HepG2 (cell line): ENCODE data around the gene HPS1. TPM values are rescaled to one million over a fixed set of nuclear protein-coding genes. Genes with fewer than 3 reads are reported as not detected.

Source experiments
- ATAC-seq: fragments of 200-7000 bp; cut with Tn5 transposase; 3 replicates; pipeline ENCODE4 v1.9.1; 2020; ENCODE audit warnings: mild to moderate bottlenecking, moderate library complexity
- BruUV-seq: library from RNA; stranded (reverse); fragments of 400-500 nt; replicated peaks from 2 replicates; lab custom pipeline; 2021; lab: Mats Ljungman, UMichigan
- CTCF ChIA-PET: fragments of 300-600 bp; formaldehyde crosslinking; extraction: SDS; loops from one replicate; lab custom pipeline; 2021; ENCODE audit warnings: low total read pairs, inconsistent platforms, low intra/inter-chr PET ratio; lab: Yijun Ruan, JAX
- POLR2A ChIA-PET: fragments of 350-600 bp; sonication (Branson Sonifier 250); formaldehyde crosslinking; loops from one replicate; lab custom pipeline; 2020; ENCODE audit warnings: antibody characterized with exemption, inconsistent platforms; lab: Yijun Ruan, JAX
- DNase-seq: peaks from one replicate; pipeline ENCODE4 v3.0.0-alpha.2; 2015; ENCODE audit warnings: low spot score
- FAIRE-seq: peaks from 3 replicates; lab custom pipeline; 2011; peaks lifted over from hg19 to GRCh38; lab: Jason Lieb, UNC
- H2AFZ ChIP-seq: one replicate; pipeline ENCODE4 v1.6.1; 2011; ENCODE audit warnings: low read length, inconsistent platforms
- H3K27ac ChIP-seq: fragments of 300-600 bp; 3 replicates; pipeline ENCODE4 v1.8.0; 2011; ENCODE audit warnings: mixed run types, mild to moderate bottlenecking, mixed read lengths, low read length, inconsistent platforms; ENCODE audit not compliant: insufficient read depth; ENCODE audit errors: extremely low read length
- H3K27me3 ChIP-seq, 2 experiments: fragments of 200-600 bp in 1 of 2; 2 replicates in 1 of 2; 3 replicates in 1 of 2; pipeline versions ENCODE4 v1.6.0 to v1.8.0; 2011; ENCODE audit warnings: low read length in 2 of 2, mild to moderate bottlenecking in 2 of 2, moderate library complexity in 2 of 2, inconsistent platforms in 1 of 2; ENCODE audit not compliant: insufficient read depth in 2 of 2, control insufficient read depth in 1 of 2
- H3K36me3 ChIP-seq, 2 experiments: fragments of 200-600 bp in 1 of 2; replicated peaks in 1 of 2; 2 replicates in 1 of 2; 3 replicates in 1 of 2; pipeline versions ENCODE4 v1.5.1 to v1.8.0; 2011; ENCODE audit warnings: low read length in 2 of 2, inconsistent platforms in 1 of 2; ENCODE audit not compliant: insufficient read depth in 2 of 2, control insufficient read depth in 1 of 2
- H3K4me1 ChIP-seq: 2 replicates; pipeline ENCODE4 v1.5.1; 2012; ENCODE audit warnings: low read length, inconsistent platforms; ENCODE audit not compliant: insufficient read depth
- H3K4me2 ChIP-seq: 2 replicates; pipeline ENCODE4 v1.6.0; 2011; ENCODE audit warnings: low read depth, low read length, inconsistent platforms
- H3K4me3 ChIP-seq, 3 experiments: fragments of 200-600 bp in 1 of 3; sonication (generic), shearing (Covaris generic) in 1 of 3; replicated peaks in 1 of 3; 2 replicates each; pipeline ENCODE4 v1.5.1; 2011 to 2016; ENCODE audit warnings: low read length in 3 of 3, inconsistent platforms in 2 of 3, low read depth in 2 of 3, mild to moderate bottlenecking in 2 of 3, control low read depth in 1 of 3, mixed read lengths in 1 of 3; ENCODE audit not compliant: insufficient read depth in 1 of 3
- H3K79me2 ChIP-seq: one replicate; pipeline ENCODE4 v1.6.1; 2011; ENCODE audit warnings: low read length, inconsistent platforms; ENCODE audit not compliant: insufficient read depth
- H3K9ac ChIP-seq: 2 replicates; pipeline ENCODE4 v1.6.0; 2011; ENCODE audit warnings: mild to moderate bottlenecking, low read depth, low read length, inconsistent platforms; ENCODE audit not compliant: insufficient read depth
- H3K9me3 ChIP-seq: 2 replicates; pipeline ENCODE4 v1.5.1; 2012; ENCODE audit warnings: mild to moderate bottlenecking, low read length
- H4K20me1 ChIP-seq: 2 replicates; pipeline ENCODE4 v1.6.0; 2011; ENCODE audit warnings: inconsistent platforms, mild to moderate bottlenecking, low read length, moderate library complexity; ENCODE audit not compliant: insufficient read depth
- CEBPG ChIP-seq: IDR thresholded peaks from 2 replicates; pipeline ENCODE4 v1.6.1; 2016
- MAF1 ChIP-seq: sonication (generic); formaldehyde crosslinking; IDR thresholded peaks from 2 replicates; pipeline ENCODE4 v1.5.0; 2020; ENCODE audit warnings: missing genetic modification reagents, borderline replicate concordance
- PAF1 ChIP-seq: IDR thresholded peaks from 2 replicates; pipeline ENCODE4 v1.6.1; 2016; ENCODE audit warnings: missing genetic modification reagents, missing compliant biosample characterization
- TBX2 ChIP-seq: sonication (generic); formaldehyde crosslinking; IDR thresholded peaks from 2 replicates; pipeline ENCODE4 v1.5.0; 2020; ENCODE audit warnings: missing genetic modification reagents, mild to moderate bottlenecking, borderline replicate concordance
- THAP8 ChIP-seq: sonication (generic); formaldehyde crosslinking; IDR thresholded peaks from 2 replicates; pipeline ENCODE4 v1.5.1; 2020; ENCODE audit warnings: missing genetic modification reagents, mild to moderate bottlenecking, borderline replicate concordance
- ZNF337 ChIP-seq: sonication (generic); formaldehyde crosslinking; IDR thresholded peaks from 2 replicates; pipeline ENCODE4 v1.5.1; 2020; ENCODE audit warnings: missing genetic modification reagents, low read depth, mild to moderate bottlenecking, borderline replicate concordance
- ZNF652 ChIP-seq: IDR thresholded peaks from 2 replicates; pipeline ENCODE4 v1.6.1; 2016; ENCODE audit warnings: low read depth, borderline replicate concordance
- ZNF670 ChIP-seq: sonication (generic); formaldehyde crosslinking; IDR thresholded peaks from 2 replicates; pipeline ENCODE4 v1.8.0; 2022; ENCODE audit warnings: mild to moderate bottlenecking, missing genetic modification reagents, borderline replicate concordance
- WGBS: methylation state at CpG from one replicate; pipeline ENCODE4 v1.1.6; 2017; ENCODE audit warnings: low lambda C conversion rate; 5-methylcytosine and 5-hydroxymethylcytosine counted together
- in situ Hi-C: cut with HindIII; loops from 2 replicates; pipeline ENCODE4 v1.10.0; 2017; ENCODE audit warnings: low pct_unique_long_range_greater_than_20kb; ENCODE audit not compliant: extremely low pct_ligation_motif_present
- intact Hi-C: fragments of 100-400 bp; cut with micrococcal nuclease; formaldehyde crosslinking; loops from one replicate; pipeline ENCODE4 v1.10.0; 2022; ENCODE audit not compliant: unreplicated experiment
- polyA plus RNA-seq, 8 experiments: library from polyadenylated mRNA; depleted of rRNA in 3 of 8; stranded (reverse) in 7 of 8; unstranded in 1 of 8; fragments of >200 nt; fragmentation: Illumina TruSeq in 4 of 8; extraction: Trizol in 4 of 8; gene quantifications; 2 replicates each; pipeline versions ENCODE4 v1.2.1 to v1.2.3, GENCODE V29; 2011 to 2016; ENCODE audit warnings: low read depth in 4 of 8, missing spikeins in 1 of 8, mixed read lengths in 1 of 8; ENCODE audit not compliant: insufficient read depth in 1 of 8
- total RNA-seq, 5 experiments: library from RNA; depleted of rRNA; stranded (reverse); fragments of >200 nt; fragmentation: Illumina TruSeq; extraction: Trizol; gene quantifications; 2 replicates each; pipeline ENCODE4 v1.2.3, GENCODE V29; 2016; ENCODE audit warnings: low read depth in 1 of 5
- TF ChIP-seq, protein P1 (sequence below): IDR thresholded peaks from 2 replicates; pipeline ENCODE4 v1.6.1; 2018; ENCODE audit warnings: missing genetic modification reagents
- TF ChIP-seq, protein P2 (sequence below): sonication (generic); formaldehyde crosslinking; conservative IDR thresholded peaks from 2 replicates; pipeline ENCODE4 v1.4.0; 2020; ENCODE audit warnings: missing genetic modification reagents
- TF ChIP-seq, protein P3 (sequence below): sonication (generic); formaldehyde crosslinking; IDR thresholded peaks from 2 replicates; pipeline ENCODE4 v1.4.0; 2020; ENCODE audit warnings: mild to moderate bottlenecking, missing genetic modification reagents
- TF ChIP-seq, protein P4 (sequence below): sonication (generic); formaldehyde crosslinking; IDR thresholded peaks from 2 replicates; pipeline ENCODE4 v1.4.0; 2020; ENCODE audit warnings: mild to moderate bottlenecking, missing genetic modification reagents

Gene HPS1
- total and polyA plus RNA-seq, 2 of the 13 experiments (the other 11 are each of a cell fraction or from before 2014, with no cell fraction given) = 24.6 to 25.8 TPM

DNA sequence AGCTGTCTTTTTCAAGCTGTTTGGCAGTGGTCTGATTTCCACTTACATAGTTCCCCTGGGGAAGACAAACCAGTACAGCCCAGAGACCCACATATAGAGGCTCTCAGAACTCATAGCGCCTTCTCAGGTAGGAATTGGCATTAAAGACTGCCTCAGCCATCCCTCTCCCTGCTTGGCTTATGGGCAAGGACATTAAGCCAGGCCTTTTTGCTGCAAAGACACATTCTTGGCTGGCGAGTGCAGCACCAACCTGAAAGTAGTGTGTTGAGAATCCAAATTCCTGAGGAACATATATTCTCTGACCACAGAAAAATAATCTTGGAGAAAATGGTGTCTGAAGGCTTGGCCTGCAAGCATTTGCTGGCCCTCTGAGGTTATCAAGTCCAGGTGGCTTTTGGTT lies 39.2 kb upstream of the HPS1 start:
- ATAC-seq = no peak
- TF ChIP-seq, protein P1, sequence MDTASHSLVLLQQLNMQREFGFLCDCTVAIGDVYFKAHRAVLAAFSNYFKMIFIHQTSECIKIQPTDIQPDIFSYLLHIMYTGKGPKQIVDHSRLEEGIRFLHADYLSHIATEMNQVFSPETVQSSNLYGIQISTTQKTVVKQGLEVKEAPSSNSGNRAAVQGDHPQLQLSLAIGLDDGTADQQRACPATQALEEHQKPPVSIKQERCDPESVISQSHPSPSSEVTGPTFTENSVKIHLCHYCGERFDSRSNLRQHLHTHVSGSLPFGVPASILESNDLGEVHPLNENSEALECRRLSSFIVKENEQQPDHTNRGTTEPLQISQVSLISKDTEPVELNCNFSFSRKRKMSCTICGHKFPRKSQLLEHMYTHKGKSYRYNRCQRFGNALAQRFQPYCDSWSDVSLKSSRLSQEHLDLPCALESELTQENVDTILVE (CRISPR knock-in tag) = no peak
- TF ChIP-seq TBX2 (no peak), MAF1 (no peak), ZNF652 (CRISPR knock-in tag) (no peak), CEBPG (no peak), THAP8 (CRISPR knock-in tag) (no peak), ZNF337 (CRISPR knock-in tag) (no peak), ZNF670 (no peak), PAF1 (CRISPR knock-in tag) (no peak)
- TF ChIP-seq, protein P2, sequence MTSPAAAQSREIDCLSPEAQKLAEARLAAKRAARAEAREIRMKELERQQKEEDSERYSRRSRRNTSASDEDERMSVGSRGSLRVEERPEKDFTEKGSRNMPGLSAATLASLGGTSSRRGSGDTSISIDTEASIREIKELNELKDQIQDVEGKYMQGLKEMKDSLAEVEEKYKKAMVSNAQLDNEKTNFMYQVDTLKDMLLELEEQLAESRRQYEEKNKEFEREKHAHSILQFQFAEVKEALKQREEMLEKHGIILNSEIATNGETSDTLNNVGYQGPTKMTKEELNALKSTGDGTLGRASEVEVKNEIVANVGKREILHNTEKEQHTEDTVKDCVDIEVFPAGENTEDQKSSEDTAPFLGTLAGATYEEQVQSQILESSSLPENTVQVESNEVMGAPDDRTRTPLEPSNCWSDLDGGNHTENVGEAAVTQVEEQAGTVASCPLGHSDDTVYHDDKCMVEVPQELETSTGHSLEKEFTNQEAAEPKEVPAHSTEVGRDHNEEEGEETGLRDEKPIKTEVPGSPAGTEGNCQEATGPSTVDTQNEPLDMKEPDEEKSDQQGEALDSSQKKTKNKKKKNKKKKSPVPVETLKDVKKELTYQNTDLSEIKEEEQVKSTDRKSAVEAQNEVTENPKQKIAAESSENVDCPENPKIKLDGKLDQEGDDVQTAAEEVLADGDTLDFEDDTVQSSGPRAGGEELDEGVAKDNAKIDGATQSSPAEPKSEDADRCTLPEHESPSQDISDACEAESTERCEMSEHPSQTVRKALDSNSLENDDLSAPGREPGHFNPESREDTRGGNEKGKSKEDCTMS (CRISPR knock-in tag) = no peak
- TF ChIP-seq, protein P3, sequence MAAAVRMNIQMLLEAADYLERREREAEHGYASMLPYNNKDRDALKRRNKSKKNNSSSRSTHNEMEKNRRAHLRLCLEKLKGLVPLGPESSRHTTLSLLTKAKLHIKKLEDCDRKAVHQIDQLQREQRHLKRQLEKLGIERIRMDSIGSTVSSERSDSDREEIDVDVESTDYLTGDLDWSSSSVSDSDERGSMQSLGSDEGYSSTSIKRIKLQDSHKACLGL (CRISPR knock-in tag) = no peak
- TF ChIP-seq, protein P4, sequence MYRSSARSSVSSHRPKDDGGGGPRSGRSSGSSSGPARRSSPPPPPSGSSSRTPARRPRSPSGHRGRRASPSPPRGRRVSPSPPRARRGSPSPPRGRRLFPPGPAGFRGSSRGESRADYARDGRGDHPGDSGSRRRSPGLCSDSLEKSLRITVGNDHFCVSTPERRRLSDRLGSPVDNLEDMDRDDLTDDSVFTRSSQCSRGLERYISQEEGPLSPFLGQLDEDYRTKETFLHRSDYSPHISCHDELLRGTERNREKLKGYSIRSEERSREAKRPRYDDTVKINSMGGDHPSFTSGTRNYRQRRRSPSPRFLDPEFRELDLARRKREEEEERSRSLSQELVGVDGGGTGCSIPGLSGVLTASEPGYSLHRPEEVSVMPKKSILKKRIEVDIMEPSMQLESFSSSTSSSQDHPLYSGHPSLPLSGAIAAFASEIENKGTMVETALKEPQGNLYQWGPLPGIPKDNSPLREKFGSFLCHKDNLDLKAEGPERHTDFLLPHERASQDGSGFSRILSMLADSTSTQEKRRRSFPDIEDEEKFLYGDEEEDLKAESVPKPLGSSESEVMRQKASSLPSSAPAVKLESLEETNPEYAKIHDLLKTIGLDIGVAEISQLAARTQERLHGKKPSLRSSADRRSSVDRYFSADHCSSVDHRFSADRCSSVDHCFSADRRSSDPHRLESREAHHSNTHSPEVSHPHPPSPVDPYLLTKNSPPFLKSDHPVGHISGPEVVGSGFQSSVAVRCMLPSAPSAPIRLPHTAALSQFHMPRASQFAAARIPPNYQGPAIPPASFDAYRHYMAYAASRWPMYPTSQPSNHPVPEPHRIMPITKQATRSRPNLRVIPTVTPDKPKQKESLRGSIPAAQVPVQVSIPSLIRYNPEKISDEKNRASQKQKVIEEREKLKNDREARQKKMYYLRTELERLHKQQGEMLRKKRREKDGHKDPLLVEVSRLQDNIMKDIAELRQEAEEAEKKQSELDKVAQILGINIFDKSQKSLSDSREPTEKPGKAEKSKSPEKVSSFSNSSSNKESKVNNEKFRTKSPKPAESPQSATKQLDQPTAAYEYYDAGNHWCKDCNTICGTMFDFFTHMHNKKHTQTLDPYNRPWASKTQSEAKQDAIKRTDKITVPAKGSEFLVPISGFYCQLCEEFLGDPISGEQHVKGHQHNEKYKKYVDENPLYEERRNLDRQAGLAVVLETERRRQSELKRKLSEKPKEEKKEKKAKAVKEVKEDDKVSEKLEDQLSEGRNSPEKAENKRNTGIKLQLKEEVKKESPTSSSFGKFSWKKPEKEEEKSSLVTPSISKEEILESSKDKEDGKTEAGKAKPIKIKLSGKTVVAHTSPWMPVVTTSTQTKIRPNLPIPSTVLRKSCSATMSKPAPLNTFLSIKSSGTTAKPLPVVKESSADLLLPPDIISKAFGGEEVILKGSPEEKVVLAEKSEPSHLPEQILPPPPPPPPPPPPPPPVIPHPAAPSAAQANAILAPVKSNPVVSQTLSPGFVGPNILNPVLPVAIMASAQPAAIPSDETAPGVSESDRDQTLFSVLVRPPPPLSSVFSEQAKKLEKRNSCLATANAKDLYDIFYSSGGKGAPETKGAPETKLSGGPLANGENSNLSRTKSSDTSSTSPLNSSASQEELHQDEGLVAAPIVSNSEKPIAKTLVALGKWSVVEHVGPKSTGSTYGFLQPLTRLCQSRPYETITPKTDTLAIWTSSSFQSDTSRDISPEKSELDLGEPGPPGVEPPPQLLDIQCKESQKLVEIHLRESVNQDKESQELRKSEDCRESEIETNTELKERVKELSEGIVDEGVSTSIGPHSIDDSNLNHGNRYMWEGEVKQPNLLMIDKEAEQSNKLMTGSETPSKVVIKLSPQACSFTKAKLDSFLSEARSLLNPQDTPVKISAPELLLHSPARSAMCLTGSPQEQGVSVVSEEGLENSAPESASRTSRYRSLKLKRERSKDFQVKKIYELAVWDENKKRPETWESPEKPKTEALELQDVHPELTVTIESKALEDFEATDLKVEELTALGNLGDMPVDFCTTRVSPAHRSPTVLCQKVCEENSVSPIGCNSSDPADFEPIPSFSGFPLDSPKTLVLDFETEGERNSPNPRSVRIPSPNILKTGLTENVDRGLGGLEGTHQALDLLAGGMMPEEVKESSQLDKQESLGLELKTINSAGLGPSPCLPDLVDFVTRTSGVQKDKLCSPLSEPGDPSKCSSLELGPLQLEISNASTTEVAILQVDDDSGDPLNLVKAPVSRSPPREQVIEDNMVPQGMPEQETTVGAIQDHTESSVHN (CRISPR knock-in tag) = no peak

More for the DNA sequence above, 39.2 kb upstream of the HPS1 start:
- Histone ChIP-seq H3K27me3 (no peaks in the 10 kb centered on the region; a peak in 1 of 5 replicates), H4K20me1 (no peaks in the 10 kb centered on the region), H3K4me2 (no peak overlapping the region), H2AFZ (no peak overlapping the region), H3K4me1 (peaks cover 32% of the 10 kb centered on the region), H3K36me3 (no peaks in the 10 kb centered on the region), H3K79me2 (no peaks in the 10 kb centered on the region), H3K9ac (no peak overlapping the region), H3K4me3 (no peak overlapping the region), H3K9me3 (no peaks in the 10 kb centered on the region), H3K27ac (no peak overlapping the region)
- ChIA-PET CTCF (no interaction called here), POLR2A (no interaction called here)
- in situ Hi-C loops (no loop called here), intact Hi-C loops (no loop called here)
- BruUV-seq = no TSS peak
- DNase-seq (no peak), FAIRE-seq (no peak)
- 0% methylated on average over 2 of the region's 2 CpGs for WGBS
